CD4-positive, alpha-beta T cell treated with Interferon gamma for 1 hour (primary cell): ENCODE results near the gene CEL.

Experiments used
- DNase-seq: peaks from one replicate; pipeline ENCODE4 v3.0.0-alpha.2; 2020

The CEL gene

DNA sequence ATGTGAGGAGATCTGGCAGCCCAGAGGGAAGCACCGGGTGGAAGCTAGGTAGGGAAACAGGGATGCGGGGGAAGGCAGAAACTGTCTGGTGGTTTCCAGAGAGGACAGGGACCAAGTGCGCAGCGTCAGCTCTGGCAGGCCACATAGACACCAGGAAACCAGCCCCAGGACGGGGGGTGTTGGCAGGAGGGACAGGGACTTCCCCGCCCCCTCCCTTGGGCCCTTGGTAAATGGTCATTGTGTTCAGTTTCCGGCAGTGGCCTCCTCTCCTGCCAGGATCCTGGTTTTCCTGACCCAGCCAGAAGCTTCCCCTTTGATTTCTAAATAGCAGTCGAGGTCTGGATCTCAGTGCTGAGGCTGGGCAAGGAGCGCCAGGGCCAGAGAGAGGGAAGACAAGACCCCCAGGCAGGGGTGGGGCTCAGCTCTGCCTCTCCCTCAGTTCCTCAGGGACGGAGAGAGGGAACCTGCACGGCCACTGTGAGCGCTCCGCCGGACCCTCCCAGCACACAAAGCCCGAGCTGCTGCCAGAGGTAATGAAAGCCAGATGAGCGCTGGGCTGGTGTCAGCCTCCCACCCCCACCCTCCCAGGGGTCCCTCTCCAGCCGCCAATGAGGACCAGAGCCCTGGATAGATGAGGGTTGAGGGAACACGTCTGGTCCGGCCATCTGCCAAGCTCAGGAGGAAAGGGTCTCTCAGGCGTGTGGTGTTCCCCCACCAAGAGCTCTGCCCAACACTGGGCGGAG, 57.5 kb downstream of the CEL start:
- no peak for DNase-seq

- DNase-seq, result no peak
These were observed 58.2 kb downstream of the CEL start for GRCh38 chr9:133119846-133120500.

GRCh38 chr9:133120501-133121197, 58.9 kb downstream of the CEL start:
- DNase-seq, result no peak
